HG03159 (cell line): ENCODE data around the gene MTERF4.

Source experiments
- ATAC-seq: cut with Tn5 transposase; IDR thresholded peaks from one replicate; pipeline ENCODE4 v1.9.1; 2021; ENCODE audit warnings: mild to moderate bottlenecking, moderate library complexity; ENCODE audit not compliant: unreplicated experiment

MTERF4 gene, protein sequence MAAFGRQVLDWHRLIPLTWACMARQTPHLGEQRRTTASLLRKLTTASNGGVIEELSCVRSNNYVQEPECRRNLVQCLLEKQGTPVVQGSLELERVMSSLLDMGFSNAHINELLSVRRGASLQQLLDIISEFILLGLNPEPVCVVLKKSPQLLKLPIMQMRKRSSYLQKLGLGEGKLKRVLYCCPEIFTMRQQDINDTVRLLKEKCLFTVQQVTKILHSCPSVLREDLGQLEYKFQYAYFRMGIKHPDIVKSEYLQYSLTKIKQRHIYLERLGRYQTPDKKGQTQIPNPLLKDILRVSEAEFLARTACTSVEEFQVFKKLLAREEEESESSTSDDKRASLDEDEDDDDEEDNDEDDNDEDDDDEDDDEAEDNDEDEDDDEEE

GRCh38 chr2:241102239-241102803 lies at the start of gene MTERF4:
MTERF4 (minus strand) TSS chr2:241102287; CDS start chr2:241102273, 14 bp downstream.
- peak; percentile 82 for ATAC-seq

GRCh38 chr2:241150660-241151530 lies 48.8 kb upstream of the MTERF4 start:
- ATAC-seq: no peak

GRCh38 chr2:241149925-241150659 lies 48.0 kb upstream of the MTERF4 start, which contains the start of gene PPP1R7:
PPP1R7 (plus strand) TSS chr2:241150467; CDS start chr2:241150496, 29 bp downstream.
- ATAC-seq: peak; percentile 72

DNA sequence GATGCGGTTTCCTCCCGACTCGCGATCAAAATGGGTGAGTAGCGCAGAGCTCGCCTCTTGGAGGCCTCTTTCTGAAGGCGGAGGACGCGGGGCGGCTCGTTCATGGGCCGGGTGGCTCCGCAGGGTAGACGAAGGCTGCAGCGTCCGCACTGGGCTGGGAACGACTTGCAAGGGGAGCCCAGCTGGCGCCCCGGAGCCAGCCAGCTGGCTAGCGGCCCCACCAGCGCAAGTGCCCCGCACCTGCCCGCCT lies 47.5 kb upstream of the MTERF4 start:
- ATAC-seq: no peak

DNA sequence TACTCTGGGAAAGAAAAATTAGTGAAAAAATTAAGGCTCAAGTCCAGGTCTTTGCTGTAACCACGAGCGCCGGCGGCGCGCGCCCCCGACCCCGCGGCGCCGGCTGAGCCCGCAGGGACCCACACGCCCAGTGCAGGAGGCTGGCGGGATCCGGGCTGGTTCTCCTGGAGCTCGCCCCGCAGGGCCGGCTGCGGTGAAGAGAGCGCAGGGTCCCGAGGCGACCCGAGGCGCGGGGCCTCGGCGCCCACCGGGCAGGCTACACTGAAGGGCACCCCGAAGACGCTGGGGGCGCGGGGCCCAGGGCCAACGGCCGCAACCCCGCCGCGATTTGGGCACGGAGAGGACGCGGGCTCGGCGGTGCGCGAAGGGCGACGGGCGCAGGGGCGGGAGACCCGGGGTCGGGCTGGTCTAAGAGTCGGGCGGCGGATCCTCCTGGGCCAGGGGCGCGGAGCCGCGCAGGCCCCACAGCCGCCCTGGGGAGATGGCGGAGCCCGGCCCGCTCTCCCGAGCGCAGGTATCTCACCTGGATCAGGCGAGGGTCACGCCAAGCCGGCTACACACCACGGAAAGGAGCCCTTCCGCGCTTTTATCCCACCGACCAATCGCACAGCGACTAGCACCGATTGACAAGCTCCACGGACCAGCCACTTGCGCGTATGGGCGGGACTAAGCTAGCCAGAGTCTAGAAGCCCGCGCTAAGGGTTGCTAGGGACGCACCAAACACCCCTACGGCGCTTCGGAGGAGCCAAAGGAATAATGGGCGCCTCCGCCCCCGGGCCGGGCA lies 47.0 kb upstream of the MTERF4 start, which contains the start of gene PASK:
Gene PASK (minus strand): TSS at position 582 of the 784 bp plus-strand sequence. CDS start 6,440 bp downstream, outside the sequence.
- ATAC-seq: peak; percentile 82

DNA sequence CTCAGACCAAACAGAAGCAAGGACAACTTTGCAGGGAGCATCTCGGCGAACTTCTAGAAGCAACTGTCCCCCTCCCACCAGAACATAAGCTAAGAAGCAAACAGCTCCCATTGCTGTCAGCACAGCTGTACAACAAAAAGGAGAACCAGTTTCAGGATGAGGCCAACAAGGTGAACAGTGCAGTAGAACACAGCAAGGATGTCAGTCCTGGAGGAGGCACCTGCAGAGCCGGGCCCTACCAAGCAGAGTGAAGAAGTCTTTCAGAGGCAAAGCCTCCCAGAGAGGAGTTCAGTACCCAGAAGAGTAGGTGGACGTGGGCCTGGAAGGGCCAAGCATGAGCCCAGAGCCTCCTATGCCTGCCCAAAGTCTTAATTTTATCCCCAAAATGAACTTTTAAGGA lies 46.2 kb upstream of the MTERF4 start:
- ATAC-seq: no peak

DNA sequence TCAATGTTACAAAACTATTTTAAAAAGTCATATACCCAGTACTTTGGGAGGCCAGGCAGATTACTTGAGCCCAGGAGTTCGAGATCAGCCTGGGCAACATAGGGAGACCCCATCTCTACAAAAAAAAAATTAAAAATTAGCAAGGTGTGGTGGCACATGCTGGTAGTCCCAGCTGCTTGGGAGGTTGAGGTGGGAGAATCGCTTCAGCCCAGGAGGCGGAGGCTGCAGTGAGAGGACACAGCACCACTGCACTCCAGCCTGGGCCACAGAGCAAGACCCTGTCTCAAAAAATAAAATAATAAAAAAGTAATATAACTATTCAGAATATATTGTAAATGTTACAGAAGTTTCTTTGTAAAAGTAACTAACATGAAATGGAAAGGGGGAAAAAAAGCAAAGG lies 45.2 kb upstream of the MTERF4 start:
- no peak for ATAC-seq

DNA sequence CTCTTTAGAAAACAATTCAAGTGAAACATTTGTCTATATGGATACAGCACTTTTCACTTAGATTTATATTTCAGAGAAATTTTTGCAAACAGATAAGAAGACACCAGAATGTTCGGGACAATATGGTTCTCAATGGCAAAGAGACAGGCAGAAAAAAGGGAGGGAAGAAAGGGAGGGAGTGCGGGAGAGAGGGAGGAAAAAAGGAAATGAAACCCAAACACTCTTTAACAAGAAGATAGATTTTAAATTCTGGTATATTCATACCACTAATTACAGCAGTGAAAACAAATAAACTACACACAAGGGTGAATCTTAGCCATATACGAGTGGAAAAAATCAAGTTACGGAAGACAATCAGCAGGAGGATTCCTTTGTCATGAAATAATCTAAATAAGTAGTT lies 44.2 kb upstream of the MTERF4 start:
- no peak for ATAC-seq

DNA sequence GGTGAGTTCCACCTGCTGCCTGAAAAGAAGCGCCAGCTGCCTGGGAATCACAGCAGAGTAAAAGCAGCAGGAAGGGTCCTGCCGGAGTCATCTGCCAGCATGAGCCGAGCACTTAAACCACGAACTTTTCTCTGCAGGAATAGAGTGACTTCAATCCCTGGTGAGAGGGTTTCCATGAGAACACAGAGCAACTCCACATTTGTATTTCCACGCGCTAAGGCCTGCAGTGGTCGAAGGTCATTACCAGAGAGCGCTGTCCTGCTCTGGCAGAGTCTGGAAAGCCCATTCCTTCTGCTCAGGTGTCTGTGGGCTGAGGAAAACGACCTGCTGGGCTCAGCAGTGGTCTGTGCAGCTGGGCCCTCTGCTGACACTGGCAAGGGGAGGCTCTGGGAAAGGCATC lies 40.5 kb upstream of the MTERF4 start:
- ATAC-seq: no peak

- ATAC-seq: no peak
Observed at GRCh38 chr2:241142063-241142462, 40.0 kb upstream of the MTERF4 start.

- ATAC-seq: no peak
Observed at GRCh38 chr2:241141214-241141770, 39.2 kb upstream of the MTERF4 start.

- ATAC-seq: no peak
Observed at GRCh38 chr2:241140445-241140840, 38.4 kb upstream of the MTERF4 start.

DNA sequence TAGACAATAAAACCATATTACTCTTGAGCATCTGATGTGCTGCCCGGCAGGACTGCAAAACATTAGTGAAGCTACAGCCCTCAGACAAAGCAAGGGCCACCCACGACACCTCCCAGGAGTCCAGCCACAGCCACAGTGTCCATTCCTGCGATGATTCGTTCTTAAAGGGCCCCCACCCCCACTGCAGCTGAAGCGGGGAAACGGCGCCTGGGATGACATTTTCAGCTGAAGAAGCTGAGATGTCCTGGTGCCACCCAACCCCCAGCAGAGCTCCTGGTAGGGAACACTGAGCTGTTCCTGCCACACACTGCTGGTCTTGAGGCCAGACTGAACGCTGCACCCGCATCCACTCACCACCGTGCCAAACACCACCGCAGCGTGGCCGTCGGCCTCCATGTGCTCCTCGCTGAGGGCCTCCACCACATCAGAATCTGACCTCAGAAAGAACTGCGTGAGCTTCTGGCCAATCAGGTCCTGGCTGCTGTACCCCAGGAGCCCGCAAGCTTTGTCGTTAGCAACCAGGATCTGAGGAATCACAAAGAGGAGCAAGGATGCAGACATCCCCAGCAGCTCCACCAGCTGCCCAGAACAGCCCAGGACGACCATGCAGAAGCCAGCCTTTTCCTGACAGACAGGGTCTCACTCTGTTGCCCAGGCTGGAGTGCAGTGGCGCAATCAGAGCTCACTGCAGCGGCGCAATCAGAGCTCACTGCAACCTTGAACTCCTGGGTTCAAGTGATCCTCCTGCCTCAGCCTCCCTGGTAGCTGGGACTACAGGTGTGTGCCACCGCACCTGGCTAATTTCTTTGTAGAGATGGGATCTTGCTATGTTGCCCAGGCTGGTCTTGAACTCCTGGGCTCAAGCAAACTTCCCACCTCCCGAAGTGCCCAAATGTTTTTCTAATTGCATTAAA lies 37.7 kb upstream of the MTERF4 start:
- no peak for ATAC-seq

GRCh38 chr2:241138471-241138870 lies 36.4 kb upstream of the MTERF4 start:
- no peak for ATAC-seq

- no peak for ATAC-seq
Observed at GRCh38 chr2:241137276-241138190, 35.4 kb upstream of the MTERF4 start.

- ATAC-seq: no peak
Observed at GRCh38 chr2:241136661-241137260, 34.7 kb upstream of the MTERF4 start.

- ATAC-seq: no peak
Observed at GRCh38 chr2:241136191-241136590, 34.1 kb upstream of the MTERF4 start.
